Breast epithelium (tissue), 3 donors: Measurements from ENCODE around the gene KMT5C.

Experiments used
- POLR2A ChIP-seq: fragments of 450-650 bp; IDR thresholded peaks from one replicate; pipeline ENCODE4 v1.6.1; 2016; ENCODE audit warnings: antibody characterized with exemption, mild to moderate bottlenecking, moderate library complexity
- TF ChIP-seq, protein P1 (sequence below), 3 donors: fragments of 450-650 bp; IDR thresholded peaks; one replicate each; pipeline ENCODE4 v1.5.1; 2016 to 2017; ENCODE audit warnings: antibody characterized with exemption in 3 of 3, mild to moderate bottlenecking in 3 of 3, moderate library complexity in 3 of 3

DNA sequence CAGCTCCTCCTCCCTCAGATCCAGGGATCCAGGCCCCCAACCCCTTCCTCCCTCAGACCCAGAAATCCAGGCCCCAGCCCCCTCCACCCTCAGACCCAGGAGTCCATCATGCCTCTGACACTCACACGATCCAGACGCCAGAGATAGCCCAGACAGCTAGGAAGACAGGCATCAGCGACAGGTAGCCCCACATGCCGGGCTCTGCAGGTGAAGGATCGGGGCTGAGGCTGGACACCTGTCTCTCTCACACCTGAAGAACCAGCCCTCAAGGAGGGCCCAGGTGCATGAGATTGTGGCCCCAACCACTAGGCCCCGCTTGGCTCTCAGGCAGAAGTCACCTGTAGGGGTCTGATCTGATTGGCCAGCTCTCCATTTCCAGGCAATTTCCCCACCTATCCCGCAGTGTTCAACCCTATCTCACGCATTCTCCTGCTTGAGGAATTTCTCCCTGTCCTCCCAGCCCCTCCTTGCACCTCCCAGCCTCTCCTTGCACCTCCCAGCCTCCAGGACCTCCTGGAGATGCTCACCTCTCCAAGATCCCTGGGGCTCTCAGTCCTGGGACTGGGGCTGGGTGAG, 18.7 kb upstream of the KMT5C start:
- TF ChIP-seq POLR2A = no peak
- TF ChIP-seq, protein P1, sequence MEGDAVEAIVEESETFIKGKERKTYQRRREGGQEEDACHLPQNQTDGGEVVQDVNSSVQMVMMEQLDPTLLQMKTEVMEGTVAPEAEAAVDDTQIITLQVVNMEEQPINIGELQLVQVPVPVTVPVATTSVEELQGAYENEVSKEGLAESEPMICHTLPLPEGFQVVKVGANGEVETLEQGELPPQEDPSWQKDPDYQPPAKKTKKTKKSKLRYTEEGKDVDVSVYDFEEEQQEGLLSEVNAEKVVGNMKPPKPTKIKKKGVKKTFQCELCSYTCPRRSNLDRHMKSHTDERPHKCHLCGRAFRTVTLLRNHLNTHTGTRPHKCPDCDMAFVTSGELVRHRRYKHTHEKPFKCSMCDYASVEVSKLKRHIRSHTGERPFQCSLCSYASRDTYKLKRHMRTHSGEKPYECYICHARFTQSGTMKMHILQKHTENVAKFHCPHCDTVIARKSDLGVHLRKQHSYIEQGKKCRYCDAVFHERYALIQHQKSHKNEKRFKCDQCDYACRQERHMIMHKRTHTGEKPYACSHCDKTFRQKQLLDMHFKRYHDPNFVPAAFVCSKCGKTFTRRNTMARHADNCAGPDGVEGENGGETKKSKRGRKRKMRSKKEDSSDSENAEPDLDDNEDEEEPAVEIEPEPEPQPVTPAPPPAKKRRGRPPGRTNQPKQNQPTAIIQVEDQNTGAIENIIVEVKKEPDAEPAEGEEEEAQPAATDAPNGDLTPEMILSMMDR (IDR thresholded peaks at IDR 0.05) = no peak
